Panc1 (cell line): ENCODE data around the gene ARHGEF17. TPM values are rescaled to one million over a fixed set of nuclear protein-coding genes. Genes with fewer than 3 reads are reported as not detected.

ENCODE experiments used
- ATAC-seq: fragments of 200-7000 bp; cut with Tn5 transposase; 2 replicates; pipeline ENCODE4 v1.9.1; 2020; ENCODE audit warnings: mild to moderate bottlenecking, moderate library complexity
- BruUV-seq: library from RNA; stranded (reverse); fragments of 400-500 nt; replicated peaks from 2 replicates; lab custom pipeline; 2021; lab: Mats Ljungman, UMichigan
- CTCF ChIA-PET: fragments of 300-600 bp; sonication (Branson Sonifier 250); formaldehyde crosslinking; loops from one replicate; lab custom pipeline; 2022; ENCODE audit warnings: antibody characterized with exemption; lab: Charles Lee
- POLR2A ChIA-PET: fragments of 300-600 bp; sonication (Branson Sonifier 250); formaldehyde crosslinking; loops from one replicate; lab custom pipeline; 2022; ENCODE audit warnings: antibody characterized with exemption; lab: Charles Lee
- DNase-seq: peaks from one replicate; pipeline ENCODE4 v3.0.0-alpha.2; 2010; ENCODE audit warnings: low read depth, low spot score
- H3K27ac ChIP-seq: 2 replicates; pipeline ENCODE4 v1.5.1; 2011; ENCODE audit warnings: mild to moderate bottlenecking, low read length, inconsistent platforms
- H3K27me3 ChIP-seq: fragments of 200-500 bp; sonication (Bioruptor generic); 2 replicates; pipeline ENCODE4 v1.6.0; 2014; ENCODE audit warnings: low read length, inconsistent platforms; ENCODE audit not compliant: control insufficient read depth, insufficient read depth
- H3K36me3 ChIP-seq: fragments of 200-500 bp; sonication (Bioruptor generic); 2 replicates; pipeline ENCODE4 v1.5.1; 2014; ENCODE audit warnings: inconsistent platforms, mild to moderate bottlenecking, low read length, moderate library complexity; ENCODE audit not compliant: control insufficient read depth, insufficient read depth
- H3K4me1 ChIP-seq: 2 replicates; pipeline ENCODE4 v1.5.1; 2011; ENCODE audit warnings: inconsistent platforms, mild to moderate bottlenecking, low read length, moderate library complexity; ENCODE audit not compliant: control insufficient read depth, insufficient read depth
- H3K4me3 ChIP-seq, 2 experiments: 2 replicates each; pipeline ENCODE4 v1.5.1; 2011 to 2012; ENCODE audit warnings: low read depth in 2 of 2, low read length in 2 of 2, mild to moderate bottlenecking in 2 of 2, inconsistent platforms in 1 of 2, moderate library complexity in 1 of 2
- H3K9me3 ChIP-seq: fragments of 200-500 bp; sonication (Bioruptor generic); 2 replicates; pipeline ENCODE4 v1.5.1; 2014; ENCODE audit warnings: low read depth, mild to moderate bottlenecking, inconsistent platforms, low read length, moderate library complexity; ENCODE audit not compliant: control insufficient read depth, insufficient read depth
- POLR2AphosphoS5 ChIP-seq: IDR thresholded peaks from 2 replicates; pipeline ENCODE4 v1.6.1; 2012; ENCODE audit warnings: mild to moderate bottlenecking, low read depth, low read length, moderate library complexity
- SIN3A ChIP-seq: IDR thresholded peaks from 2 replicates; pipeline ENCODE4 v1.6.1; 2012; ENCODE audit warnings: low read depth, mild to moderate bottlenecking, low read length, moderate library complexity, borderline replicate concordance; ENCODE audit not compliant: insufficient read depth
- TCF7L2 ChIP-seq: IDR thresholded peaks from 2 replicates; pipeline ENCODE4 v1.6.1; 2011; ENCODE audit warnings: mild to moderate bottlenecking, low read depth, low read length, inconsistent platforms
- in situ Hi-C: cut with HindIII; loops from 2 replicates; pipeline ENCODE4 v1.10.0; 2016; ENCODE audit warnings: low sequenced_read_pairs, low pct_unique_long_range_greater_than_20kb
- intact Hi-C: fragments of 100-400 bp; cut with micrococcal nuclease; formaldehyde crosslinking; loops from one replicate; pipeline ENCODE4 v1.10.0; 2022; ENCODE audit not compliant: unreplicated experiment
- total RNA-seq: library from RNA; stranded (reverse); gene quantifications from one replicate; pipeline ENCODE4 v1.2.1, GENCODE V29; 2021; ENCODE audit not compliant: unreplicated experiment
- TF ChIP-seq, protein P1 (sequence below), 2 experiments: IDR thresholded peaks; 2 replicates each; pipeline ENCODE4 v1.6.1; 2011 to 2012; ENCODE audit warnings: low read depth in 2 of 2, control low read depth in 1 of 2, low read length in 1 of 2, mild to moderate bottlenecking in 1 of 2, moderate library complexity in 1 of 2; ENCODE audit not compliant: insufficient read depth in 1 of 2
- TF ChIP-seq, protein P2 (sequence below): fragments of 450-650 bp; IDR thresholded peaks from 2 replicates; pipeline ENCODE4 v1.5.1; 2017; ENCODE audit warnings: mild to moderate bottlenecking

ARHGEF17 gene
- total RNA-seq, 1 experiment from 2014 or later: 43.2 TPM

GRCh38 chr11:73346186-73346935 lies 38.3 kb downstream of the ARHGEF17 start:
- H3K36me3 ChIP-seq: no peaks in the 10 kb centered on the region
- CTCF ChIA-PET: no interaction called here
- DNase-seq: no peak
- POLR2A ChIA-PET: no interaction called here
- no peak overlapping the region for H3K4me3 ChIP-seq
- H3K27me3 ChIP-seq: no peaks in the 10 kb centered on the region
- peaks cover 9% of the 10 kb centered on the region for H3K4me1 ChIP-seq
- no peak overlapping the region for H3K27ac ChIP-seq
- TF ChIP-seq SIN3A (no peak), POLR2AphosphoS5 (no peak), TCF7L2 (no peak)
- TF ChIP-seq, protein P1, sequence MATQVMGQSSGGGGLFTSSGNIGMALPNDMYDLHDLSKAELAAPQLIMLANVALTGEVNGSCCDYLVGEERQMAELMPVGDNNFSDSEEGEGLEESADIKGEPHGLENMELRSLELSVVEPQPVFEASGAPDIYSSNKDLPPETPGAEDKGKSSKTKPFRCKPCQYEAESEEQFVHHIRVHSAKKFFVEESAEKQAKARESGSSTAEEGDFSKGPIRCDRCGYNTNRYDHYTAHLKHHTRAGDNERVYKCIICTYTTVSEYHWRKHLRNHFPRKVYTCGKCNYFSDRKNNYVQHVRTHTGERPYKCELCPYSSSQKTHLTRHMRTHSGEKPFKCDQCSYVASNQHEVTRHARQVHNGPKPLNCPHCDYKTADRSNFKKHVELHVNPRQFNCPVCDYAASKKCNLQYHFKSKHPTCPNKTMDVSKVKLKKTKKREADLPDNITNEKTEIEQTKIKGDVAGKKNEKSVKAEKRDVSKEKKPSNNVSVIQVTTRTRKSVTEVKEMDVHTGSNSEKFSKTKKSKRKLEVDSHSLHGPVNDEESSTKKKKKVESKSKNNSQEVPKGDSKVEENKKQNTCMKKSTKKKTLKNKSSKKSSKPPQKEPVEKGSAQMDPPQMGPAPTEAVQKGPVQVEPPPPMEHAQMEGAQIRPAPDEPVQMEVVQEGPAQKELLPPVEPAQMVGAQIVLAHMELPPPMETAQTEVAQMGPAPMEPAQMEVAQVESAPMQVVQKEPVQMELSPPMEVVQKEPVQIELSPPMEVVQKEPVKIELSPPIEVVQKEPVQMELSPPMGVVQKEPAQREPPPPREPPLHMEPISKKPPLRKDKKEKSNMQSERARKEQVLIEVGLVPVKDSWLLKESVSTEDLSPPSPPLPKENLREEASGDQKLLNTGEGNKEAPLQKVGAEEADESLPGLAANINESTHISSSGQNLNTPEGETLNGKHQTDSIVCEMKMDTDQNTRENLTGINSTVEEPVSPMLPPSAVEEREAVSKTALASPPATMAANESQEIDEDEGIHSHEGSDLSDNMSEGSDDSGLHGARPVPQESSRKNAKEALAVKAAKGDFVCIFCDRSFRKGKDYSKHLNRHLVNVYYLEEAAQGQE (IDR thresholded peaks at IDR 0.05; ENCODE audit: insufficient read depth in 1 of 2, low read depth in 2 of 2, low read length in 1 of 2): no peak
- TF ChIP-seq, protein P2, sequence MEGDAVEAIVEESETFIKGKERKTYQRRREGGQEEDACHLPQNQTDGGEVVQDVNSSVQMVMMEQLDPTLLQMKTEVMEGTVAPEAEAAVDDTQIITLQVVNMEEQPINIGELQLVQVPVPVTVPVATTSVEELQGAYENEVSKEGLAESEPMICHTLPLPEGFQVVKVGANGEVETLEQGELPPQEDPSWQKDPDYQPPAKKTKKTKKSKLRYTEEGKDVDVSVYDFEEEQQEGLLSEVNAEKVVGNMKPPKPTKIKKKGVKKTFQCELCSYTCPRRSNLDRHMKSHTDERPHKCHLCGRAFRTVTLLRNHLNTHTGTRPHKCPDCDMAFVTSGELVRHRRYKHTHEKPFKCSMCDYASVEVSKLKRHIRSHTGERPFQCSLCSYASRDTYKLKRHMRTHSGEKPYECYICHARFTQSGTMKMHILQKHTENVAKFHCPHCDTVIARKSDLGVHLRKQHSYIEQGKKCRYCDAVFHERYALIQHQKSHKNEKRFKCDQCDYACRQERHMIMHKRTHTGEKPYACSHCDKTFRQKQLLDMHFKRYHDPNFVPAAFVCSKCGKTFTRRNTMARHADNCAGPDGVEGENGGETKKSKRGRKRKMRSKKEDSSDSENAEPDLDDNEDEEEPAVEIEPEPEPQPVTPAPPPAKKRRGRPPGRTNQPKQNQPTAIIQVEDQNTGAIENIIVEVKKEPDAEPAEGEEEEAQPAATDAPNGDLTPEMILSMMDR: no peak
- intact Hi-C loops: no loop called here
- in situ Hi-C loops: no loop called here
- BruUV-seq: no TSS peak
- ATAC-seq: no peak
- no peaks in the 10 kb centered on the region for H3K9me3 ChIP-seq

GRCh38 chr11:73347067-73347466 lies 39.0 kb downstream of the ARHGEF17 start:
- ChIA-PET CTCF (no interaction called here), POLR2A (no interaction called here)
- Histone ChIP-seq H3K4me3 (no peak overlapping the region), H3K4me1 (peaks cover 9% of the 10 kb centered on the region), H3K27me3 (no peaks in the 10 kb centered on the region), H3K36me3 (no peaks in the 10 kb centered on the region), H3K27ac (no peak overlapping the region), H3K9me3 (no peaks in the 10 kb centered on the region)
- in situ Hi-C loops: no loop called here
- intact Hi-C loops: no loop called here
- no TSS peak for BruUV-seq
- ATAC-seq (no peak), DNase-seq (no peak)
- TF ChIP-seq, protein P1 (IDR thresholded peaks at IDR 0.05; ENCODE audit: insufficient read depth in 1 of 2, low read depth in 2 of 2, low read length in 1 of 2): no peak
- no peak for TF ChIP-seq POLR2AphosphoS5
- TF ChIP-seq, protein P2: no peak
- TF ChIP-seq SIN3A: no peak
- TF ChIP-seq TCF7L2: no peak
